HG02973 (cell line): ENCODE results near the gene PDZRN3.

Experiments
- ATAC-seq: cut with Tn5 transposase; IDR thresholded peaks from one replicate; pipeline ENCODE4 v1.9.1; 2021; ENCODE audit warnings: moderate library complexity; ENCODE audit not compliant: unreplicated experiment

PDZRN3 gene

DNA sequence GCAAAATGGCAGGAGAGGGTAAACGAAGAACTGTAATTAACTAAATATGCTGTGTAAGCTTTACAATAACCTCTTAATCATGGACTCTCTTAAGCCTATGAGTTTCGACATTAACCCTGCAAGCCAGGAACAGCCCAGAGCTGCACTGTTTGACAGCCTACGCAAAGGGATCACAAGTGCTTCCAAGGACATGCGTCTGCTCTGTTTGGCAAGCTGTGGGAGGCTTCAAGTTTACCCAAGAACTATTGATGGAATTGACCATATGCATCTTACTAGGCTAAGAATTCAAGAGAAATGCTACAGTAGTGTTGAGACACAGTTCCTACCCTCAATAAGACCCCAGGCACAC is 66.0 kb downstream of the PDZRN3 start:
- no peak for ATAC-seq

DNA sequence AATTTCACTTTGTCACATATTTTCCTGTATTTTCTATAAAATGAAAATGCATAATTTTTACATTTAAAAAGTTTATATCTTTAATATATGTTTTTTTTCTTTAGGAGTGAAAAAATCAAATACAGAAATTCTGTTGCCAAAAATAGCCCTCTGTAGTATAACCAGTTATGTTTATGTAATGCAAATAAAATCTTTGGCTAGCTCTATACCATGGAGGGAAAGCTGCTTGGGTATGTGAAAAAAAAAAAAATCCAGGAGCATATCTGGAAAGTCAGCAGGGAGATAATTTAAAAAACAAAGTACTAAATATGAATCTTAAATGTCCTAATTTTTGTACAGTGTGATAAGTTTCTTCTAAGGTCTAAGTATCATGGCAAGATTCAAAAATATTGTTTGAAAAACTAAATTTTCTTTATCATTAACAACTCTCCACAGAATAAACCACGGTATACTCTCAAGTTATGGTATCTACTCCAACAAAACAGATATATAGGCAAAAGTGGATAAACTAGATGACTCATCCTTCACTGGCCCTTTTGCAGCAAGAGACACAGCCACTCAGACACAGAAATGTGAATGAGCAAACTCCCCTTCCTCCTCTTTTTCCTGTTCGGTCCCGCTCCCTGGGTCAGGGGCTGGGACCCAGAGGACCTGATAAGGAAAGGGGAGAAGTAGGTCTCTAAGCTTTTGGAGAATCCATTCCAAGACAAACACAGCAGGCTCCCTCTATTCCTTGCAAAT is 66.6 kb downstream of the PDZRN3 start:
- no peak for ATAC-seq

DNA sequence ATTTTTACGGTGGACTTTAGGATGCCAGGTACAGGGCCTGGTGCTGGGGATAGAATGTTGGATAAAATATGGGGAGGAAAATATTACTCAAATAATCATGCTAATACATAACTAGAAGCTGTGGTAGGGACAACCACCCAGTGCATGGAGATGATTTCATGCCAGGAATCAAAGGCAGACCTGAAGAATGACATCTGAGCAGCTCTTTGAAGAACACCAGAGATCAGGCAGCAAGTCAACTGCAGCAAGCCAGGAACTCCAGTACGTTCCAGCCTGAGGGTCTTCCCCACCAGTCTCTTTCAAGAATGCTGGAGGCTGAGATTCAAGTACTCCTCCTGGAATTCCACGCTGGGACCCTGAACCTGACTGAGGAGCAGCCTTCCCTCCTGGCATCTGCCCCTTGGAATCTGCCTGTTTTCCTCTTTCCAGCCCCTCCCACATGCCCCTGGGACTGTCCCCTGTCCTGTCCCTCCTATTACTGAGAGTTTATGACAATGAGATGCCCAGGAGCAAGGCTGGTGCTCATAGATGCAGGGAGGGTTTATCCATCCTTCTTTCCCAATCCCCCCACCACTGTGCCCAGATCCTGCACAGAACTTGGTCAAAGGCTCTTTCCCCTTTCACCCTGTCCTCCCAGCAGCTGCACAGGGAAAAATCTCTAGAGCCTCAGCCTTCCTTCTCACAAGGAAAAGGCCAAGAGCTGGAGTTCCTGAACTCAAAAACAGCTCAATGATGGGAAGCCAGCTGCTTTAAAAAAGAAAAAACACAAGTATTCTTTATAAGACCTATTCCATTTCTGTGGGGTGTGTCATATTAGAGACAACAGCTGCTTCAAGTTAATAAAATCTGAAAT is 68.0 kb downstream of the PDZRN3 start:
- no peak for ATAC-seq

GRCh38 chr3:73555076-73555475 is 69.7 kb downstream of the PDZRN3 start:
- ATAC-seq: no peak

DNA sequence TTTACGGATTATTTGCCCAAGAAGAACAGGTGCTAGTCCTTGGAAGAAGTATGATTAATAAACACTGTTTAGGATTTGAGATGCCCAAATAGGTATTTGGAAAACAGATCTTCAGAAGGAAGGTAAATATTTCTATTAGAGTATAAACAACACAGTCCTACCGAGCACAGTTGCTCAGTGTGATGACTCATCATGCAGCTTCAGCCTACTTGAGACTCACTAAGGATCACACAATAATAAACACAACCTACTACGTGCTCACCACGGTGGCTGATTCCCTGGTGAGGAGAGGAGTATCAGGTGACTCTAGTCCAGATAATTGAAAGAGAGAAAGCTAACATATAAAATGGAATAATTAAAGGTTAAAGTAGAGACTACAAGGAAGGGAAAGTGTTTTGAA is 72.0 kb downstream of the PDZRN3 start:
- ATAC-seq: no peak

DNA sequence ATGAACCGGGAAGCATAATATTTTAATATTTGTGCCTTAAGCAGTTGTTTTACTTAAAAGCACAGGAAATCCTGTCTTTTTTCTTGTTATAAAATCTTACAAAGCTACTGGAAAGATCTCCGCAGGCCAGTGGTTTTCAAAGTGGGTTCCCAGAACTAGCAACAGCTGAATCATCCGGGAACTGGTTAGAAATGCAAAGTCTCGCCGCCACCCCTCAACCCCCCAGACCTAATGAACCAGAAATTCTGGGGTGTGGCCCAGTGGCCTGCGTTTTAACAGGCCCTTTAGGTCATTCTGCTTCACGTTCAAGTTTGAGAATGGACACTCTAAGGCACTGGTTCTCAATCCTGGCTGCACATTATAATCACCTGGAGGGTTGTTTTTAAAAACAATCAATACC is 74.7 kb downstream of the PDZRN3 start:
- ATAC-seq: no peak

DNA sequence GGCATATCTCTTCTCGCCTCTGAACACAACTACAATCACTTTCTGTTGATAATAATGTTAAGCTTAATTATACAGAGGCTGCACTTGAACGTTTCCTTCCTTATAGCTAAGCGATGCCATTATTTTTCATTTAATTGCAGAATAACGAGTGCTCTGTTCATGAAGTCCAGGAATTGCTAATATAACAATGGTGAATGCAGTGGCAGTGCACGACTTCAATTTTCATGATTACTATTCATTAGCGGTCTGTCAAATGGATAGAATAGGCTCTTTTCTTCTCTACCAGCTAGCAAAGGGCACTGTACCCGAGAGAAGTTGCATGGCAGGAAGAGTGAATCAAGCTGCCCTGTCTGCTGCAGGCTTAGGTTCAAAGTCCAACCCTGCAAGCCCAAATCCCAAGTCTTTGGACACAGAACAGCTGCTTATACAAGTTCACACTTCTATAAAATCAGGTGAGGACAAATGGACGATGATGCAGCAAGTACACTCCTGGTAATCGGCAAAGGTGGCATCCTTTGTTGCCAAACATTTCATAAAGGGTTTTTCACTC is 75.6 kb downstream of the PDZRN3 start:
- ATAC-seq: no peak

DNA sequence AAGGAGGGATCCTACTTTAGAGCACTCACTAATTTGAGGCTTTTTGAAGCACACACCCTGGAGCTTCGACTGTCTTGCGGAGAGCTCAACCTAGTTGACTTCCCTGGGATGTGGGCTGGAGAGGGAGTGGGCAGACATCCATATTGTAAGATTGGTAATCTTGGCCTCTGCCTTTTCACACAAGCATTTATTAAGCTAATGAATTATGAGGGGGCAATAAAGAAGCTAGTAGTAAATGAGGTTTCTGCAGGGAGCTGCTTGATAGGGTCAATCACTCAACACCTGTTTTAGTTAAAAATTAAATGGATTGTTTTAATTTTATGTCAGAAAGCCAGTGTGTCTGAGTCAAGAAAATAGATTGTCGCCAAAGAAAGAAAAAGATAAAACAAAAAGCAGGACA is 76.3 kb downstream of the PDZRN3 start:
- ATAC-seq: no peak

DNA sequence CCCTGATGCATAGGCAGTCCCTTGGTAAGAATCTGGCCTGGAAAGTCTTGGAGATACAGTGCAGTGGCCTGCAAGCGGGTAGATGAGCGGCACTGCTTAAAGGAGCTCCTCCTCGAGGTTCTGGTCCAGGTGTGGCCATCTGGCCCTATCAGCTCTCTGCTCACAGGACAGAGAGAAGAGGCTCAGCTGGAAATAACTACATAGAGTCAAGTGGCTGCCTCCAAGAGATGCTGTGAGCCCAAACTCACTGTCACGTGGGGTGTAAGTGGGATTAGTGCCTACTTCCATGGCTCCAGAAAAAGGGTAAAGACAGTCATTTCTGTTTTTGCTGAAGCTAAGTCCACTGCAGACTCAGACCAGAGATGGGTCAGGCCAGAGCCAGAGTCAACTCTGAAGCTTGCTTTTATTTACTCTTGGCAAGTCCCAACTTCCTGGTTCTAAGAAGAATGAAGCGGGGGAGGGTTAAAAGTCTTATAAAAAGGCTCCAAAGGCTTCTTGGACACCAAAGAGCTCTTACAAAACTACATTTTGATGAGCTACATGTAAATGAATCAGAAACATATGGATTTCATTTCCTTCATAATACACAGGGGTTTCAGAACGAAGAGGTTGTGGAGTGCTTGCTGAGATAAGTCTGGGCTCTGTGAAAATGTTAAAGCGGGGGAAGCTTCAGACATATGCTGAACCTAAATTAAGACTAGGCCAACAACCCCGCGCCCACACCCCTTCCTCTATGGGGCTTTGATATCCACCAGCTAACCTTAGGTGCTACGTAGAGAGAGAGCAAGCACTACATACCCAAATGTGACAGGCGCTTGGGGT is 77.1 kb downstream of the PDZRN3 start:
- ATAC-seq: no peak

DNA sequence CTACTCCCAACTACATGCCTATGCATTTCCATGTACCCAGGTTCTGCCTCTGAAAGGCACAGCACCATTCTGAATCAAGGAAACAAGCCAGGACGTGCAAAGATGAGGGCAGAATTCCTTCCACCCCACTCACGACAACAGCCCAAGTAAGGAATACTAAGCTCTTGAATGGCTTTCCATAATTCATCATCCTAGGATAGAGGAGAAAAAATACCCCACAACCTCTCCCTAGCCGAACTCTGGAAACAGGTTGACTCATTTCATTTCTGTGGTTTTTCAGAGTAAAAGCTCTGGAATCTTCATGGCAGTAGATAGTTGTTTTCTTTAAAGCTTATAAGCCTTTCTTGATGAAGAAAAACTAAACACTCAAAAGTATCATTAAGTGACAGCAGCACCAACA is 77.8 kb downstream of the PDZRN3 start:
- no peak for ATAC-seq

DNA sequence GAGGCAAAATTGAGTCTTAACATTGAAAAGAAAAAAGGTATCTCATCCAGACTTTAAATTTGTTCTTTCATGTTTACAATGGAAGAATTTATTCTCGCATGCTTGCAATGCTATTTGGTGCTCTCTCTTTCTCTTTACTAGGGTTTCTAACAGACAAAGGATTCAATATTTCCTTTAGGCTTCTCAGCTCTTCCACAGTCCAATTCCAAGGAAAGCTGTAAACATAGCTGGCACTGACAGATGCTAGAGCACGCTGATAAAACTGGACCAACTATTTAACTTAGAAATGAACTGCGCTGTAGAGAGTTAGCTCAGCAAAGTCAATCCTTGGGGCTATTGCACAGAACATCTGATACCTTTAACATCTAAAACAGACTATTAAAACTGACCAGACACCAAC is 81.3 kb downstream of the PDZRN3 start:
- ATAC-seq: no peak

DNA sequence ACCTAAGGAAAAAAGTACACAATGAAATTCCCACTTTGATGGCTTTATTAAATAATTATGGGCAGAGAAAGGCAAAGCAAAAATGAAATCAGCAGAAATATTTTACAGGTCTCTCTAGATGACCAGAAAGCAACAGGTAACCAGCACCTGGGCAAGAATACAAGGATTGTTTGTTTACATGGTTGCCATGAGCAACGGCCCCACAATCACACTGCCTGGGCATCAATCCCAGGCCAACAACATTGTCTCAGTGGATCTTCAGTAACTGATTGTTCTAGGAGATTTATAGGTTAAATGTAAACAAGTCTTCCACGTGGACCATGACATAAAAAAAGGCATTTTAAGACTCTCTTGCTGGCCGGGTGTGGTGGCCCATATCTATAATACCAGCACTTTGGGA is 82.6 kb downstream of the PDZRN3 start:
- no peak for ATAC-seq

GRCh38 chr3:73540969-73541740 is 83.6 kb downstream of the PDZRN3 start:
- no peak for ATAC-seq

DNA sequence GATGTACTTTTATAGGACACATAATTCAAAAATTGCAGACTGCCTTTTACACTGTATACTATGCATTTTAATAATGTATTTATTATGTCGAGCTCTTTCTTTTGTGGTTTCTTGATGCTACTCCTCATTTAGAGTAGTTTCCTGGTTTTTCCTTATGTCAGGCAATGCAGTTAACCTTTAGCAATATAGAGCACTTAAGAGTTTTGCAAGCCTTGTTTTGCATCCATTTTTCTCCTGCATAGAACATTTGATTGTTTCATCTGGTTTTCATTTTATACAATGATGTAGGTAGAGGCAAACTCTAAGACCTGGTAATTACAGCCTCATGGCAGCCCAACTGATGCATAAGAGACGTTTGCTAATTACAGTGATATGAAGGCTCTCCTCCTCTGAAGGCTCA is 86.3 kb downstream of the PDZRN3 start:
- no peak for ATAC-seq

DNA sequence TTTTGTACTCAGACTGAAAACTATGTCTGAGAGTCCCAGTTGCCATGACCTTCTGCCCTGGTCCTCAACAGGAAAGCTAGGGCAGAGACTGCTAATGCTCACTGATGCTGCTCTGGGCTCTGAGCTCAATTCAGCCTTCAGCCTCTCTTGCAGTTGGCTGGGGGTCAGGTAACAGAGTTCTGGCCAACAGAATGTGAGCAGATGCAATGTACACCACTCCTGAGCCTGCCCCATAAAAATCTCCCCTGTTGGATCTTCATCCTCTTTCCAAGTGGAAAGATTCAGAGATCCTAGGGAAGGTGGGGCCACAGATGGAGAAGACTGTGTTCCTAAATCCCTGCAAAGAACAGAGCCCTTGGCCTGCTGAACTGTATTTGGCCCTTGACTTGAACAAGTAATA is 87.8 kb downstream of the PDZRN3 start:
- no peak for ATAC-seq

- ATAC-seq: no peak
These were observed 88.3 kb downstream of the PDZRN3 start for GRCh38 chr3:73536336-73536895.

- ATAC-seq: no peak
These were observed 88.8 kb downstream of the PDZRN3 start for GRCh38 chr3:73535931-73536330.

DNA sequence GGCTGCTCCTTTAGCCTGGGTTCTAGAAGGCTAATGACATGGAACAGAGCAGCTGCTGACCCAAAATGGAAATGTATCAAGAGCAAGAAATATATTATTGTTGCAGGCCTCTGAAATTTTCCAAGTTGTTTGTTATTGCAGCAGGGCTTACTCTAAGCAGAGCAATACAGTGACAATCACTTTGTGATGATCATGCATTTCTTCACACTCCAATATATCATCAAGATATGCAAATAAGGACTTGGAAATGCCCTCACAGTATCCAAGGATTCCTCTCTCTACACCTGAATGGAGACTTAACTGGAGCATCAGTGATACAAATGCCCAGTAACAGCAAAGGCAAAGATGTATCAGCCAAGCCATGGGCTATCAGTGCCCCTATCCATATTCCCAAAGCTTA is 89.6 kb downstream of the PDZRN3 start:
- ATAC-seq: no peak

DNA sequence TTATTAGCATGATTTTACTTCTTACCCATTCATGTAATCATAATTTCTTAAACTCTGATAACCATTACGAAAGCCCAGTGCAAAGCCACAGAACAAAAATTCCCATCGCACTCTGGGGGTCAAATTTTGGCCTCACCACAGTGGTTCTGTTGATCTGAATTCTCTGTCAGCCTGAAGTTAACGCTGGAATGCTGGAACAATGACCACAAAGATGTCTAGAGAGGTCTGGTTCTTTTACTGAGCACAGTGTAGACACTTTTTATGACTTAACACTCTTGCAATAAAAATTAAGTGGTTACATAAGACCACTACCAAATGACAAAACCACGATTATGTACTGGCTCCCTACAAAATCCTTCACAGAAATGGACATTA is 94.7 kb downstream of the PDZRN3 start:
- ATAC-seq: no peak

- no peak for ATAC-seq
These were observed 95.3 kb downstream of the PDZRN3 start for GRCh38 chr3:73529308-73530021.
